ENCODE measurements around the gene UPK3A. TPM values are rescaled to one million over a fixed set of nuclear protein-coding genes. Genes with fewer than 3 reads are reported as not detected.
"Not testable (repeated sequence)": the region's sequence is repeated elsewhere in the genome, so short reads cannot be mapped to it uniquely, and the experiment has no call there.

The UPK3A gene
- polyA plus RNA-seq, 4 donors, result 0.22 to 11.5 (median 3.2) TPM

- DNase-seq (ENCODE audit: low read depth in 4 of 4, low spot score in 3 of 4), result no peak
Measured at GRCh38 chr22:45254789-45255278, 29.9 kb upstream of the UPK3A start.

- not testable (repeated sequence) for DNase-seq (ENCODE audit: low read depth in 4 of 4, low spot score in 3 of 4)
Measured at GRCh38 chr22:45257941-45258340, 26.8 kb upstream of the UPK3A start.

GRCh38 chr22:45259754-45260394 lies 24.9 kb upstream of the UPK3A start:
- DNase-seq (ENCODE audit: low read depth in 4 of 4, low spot score in 3 of 4), result no peak

GRCh38 chr22:45260395-45260759 lies 24.4 kb upstream of the UPK3A start:
- DNase-seq (ENCODE audit: low read depth in 4 of 4, low spot score in 3 of 4), result not testable (repeated sequence)

- no peak for DNase-seq (ENCODE audit: low read depth in 4 of 4, low spot score in 3 of 4)
Measured at GRCh38 chr22:45261407-45262088, 23.2 kb upstream of the UPK3A start.

- no peak for DNase-seq (ENCODE audit: low read depth in 4 of 4, low spot score in 3 of 4)
Measured at GRCh38 chr22:45262195-45262930, 22.4 kb upstream of the UPK3A start.

- no peak for DNase-seq (ENCODE audit: low read depth in 4 of 4, low spot score in 3 of 4)
Measured at GRCh38 chr22:45262931-45263462, 21.8 kb upstream of the UPK3A start.

- no peak for DNase-seq (ENCODE audit: low read depth in 4 of 4, low spot score in 3 of 4)
Measured at GRCh38 chr22:45263463-45264269, 21.1 kb upstream of the UPK3A start.

- DNase-seq (ENCODE audit: low read depth in 4 of 4, low spot score in 3 of 4), result no peak
Measured at GRCh38 chr22:45265535-45265934, 19.2 kb upstream of the UPK3A start.

- DNase-seq (ENCODE audit: low read depth in 4 of 4, low spot score in 3 of 4), result no peak
Measured at GRCh38 chr22:45268167-45268957, 16.4 kb upstream of the UPK3A start.

- peak in 1 of 4 donors; percentile 75 for DNase-seq (ENCODE audit: low read depth in 4 of 4, low spot score in 3 of 4)
Measured at GRCh38 chr22:45268958-45269844, 15.5 kb upstream of the UPK3A start.

GRCh38 chr22:45270095-45271020 lies 14.4 kb upstream of the UPK3A start:
- no peak for DNase-seq (ENCODE audit: low read depth in 4 of 4, low spot score in 3 of 4)

- DNase-seq (ENCODE audit: low read depth in 4 of 4, low spot score in 3 of 4), result peak in 2 of 4 donors; percentile 54 to 70
Measured at GRCh38 chr22:45271667-45272201, 13.0 kb upstream of the UPK3A start.

GRCh38 chr22:45272498-45272897 lies 12.3 kb upstream of the UPK3A start:
- no peak for DNase-seq (ENCODE audit: low read depth in 4 of 4, low spot score in 3 of 4)

- DNase-seq (ENCODE audit: low read depth in 4 of 4, low spot score in 3 of 4), result no peak
Measured at GRCh38 chr22:45273452-45274075, 11.2 kb upstream of the UPK3A start.

GRCh38 chr22:45276507-45277105 lies 8.1 kb upstream of the UPK3A start:
- no peak for DNase-seq (ENCODE audit: low read depth in 4 of 4, low spot score in 3 of 4)

Measured in left renal pelvis (tissue), 4 donors.